ENCODE measurements around the gene MUC21.

DNA sequence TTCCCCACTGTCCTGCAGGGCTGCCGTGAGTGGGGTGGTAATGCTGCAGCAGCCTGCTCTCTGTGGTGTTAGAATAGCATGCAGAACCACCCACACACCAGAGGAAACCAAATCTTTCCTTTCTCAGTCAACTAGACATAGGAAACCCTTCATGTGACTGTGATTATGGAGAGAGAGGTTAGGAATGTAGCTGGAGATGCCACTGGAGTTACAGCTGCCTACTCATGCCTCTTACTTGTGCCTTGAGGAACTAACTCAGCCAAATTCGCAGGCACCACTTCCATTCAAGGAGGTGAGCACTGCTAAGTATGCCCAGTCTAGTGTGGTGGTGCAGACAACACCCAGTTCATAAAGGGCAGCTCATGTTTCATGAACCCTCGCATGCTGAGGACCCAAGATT, 54.2 kb downstream of the MUC21 start:
- TF ChIP-seq POLR2A (IDR thresholded peaks at IDR 0.05; ENCODE audit: low read depth, low read length) (no peak), TAF1 (IDR thresholded peaks at IDR 0.05; ENCODE audit: borderline replicate concordance, low read depth, low read length) (no peak)
